Measurements from ENCODE around the gene CHST5.

The CHST5 gene

DNA sequence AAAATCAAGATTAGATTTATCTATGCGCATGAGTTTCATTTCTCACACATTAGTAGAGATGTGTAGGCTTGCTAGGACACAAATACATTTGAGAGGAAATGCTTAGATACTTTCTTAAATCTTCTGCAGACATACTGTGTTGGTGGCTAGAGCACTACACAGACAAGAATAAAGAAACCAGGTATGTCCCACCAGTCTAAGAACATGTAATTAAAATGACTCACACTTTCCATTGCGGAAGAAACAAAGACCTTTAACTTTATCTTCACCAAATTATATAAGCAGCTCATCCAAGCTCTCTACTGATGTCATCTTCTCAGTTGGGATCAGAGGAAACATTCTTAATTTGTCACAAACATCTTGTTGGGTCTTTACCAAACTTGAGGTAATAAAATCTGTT is 42.8 kb upstream of the CHST5 start:
- ATAC-seq (ENCODE audit: insufficient read depth, low read depth) (no peak), DNase-seq (no peak)
- H3K36me3 ChIP-seq (ENCODE audit: insufficient read depth, low read length) = peaks cover 64% of the 10 kb centered on the region
- H3K27me3 ChIP-seq (ENCODE audit: insufficient read depth, low read length, poor library complexity) = no peaks in the 10 kb centered on the region
- H3K4me2 ChIP-seq (ENCODE audit: insufficient read depth, low read length) = no peak overlapping the region
- no peak overlapping the region for H3K9ac ChIP-seq (ENCODE audit: low read depth, low read length)
- TF ChIP-seq, protein P1, sequence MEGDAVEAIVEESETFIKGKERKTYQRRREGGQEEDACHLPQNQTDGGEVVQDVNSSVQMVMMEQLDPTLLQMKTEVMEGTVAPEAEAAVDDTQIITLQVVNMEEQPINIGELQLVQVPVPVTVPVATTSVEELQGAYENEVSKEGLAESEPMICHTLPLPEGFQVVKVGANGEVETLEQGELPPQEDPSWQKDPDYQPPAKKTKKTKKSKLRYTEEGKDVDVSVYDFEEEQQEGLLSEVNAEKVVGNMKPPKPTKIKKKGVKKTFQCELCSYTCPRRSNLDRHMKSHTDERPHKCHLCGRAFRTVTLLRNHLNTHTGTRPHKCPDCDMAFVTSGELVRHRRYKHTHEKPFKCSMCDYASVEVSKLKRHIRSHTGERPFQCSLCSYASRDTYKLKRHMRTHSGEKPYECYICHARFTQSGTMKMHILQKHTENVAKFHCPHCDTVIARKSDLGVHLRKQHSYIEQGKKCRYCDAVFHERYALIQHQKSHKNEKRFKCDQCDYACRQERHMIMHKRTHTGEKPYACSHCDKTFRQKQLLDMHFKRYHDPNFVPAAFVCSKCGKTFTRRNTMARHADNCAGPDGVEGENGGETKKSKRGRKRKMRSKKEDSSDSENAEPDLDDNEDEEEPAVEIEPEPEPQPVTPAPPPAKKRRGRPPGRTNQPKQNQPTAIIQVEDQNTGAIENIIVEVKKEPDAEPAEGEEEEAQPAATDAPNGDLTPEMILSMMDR (IDR thresholded peaks at IDR 0.05; ENCODE audit: borderline replicate concordance, extremely low read depth, low read length, poor library complexity, severe bottlenecking) = no peak
- no peak for TF ChIP-seq EZH2 (IDR thresholded peaks at IDR 0.05; ENCODE audit: borderline replicate concordance, low read depth, low read length, severe bottlenecking)
- H4K20me1 ChIP-seq (ENCODE audit: insufficient read depth, low read length) = peaks cover 19% of the 10 kb centered on the region
- no peaks in the 10 kb centered on the region for H3K4me1 ChIP-seq (ENCODE audit: insufficient read depth, low read length)
- peaks cover 8% of the 10 kb centered on the region; the same call in 1 of the 2 replicates for H3K79me2 ChIP-seq (ENCODE audit: insufficient read depth, low read length)
- no peak overlapping the region for H3K27ac ChIP-seq (ENCODE audit: low read length)
- H3K4me3 ChIP-seq (ENCODE audit: low read depth in 1 of 2, low read length in 2 of 2) = no peak overlapping the region
- no peak overlapping the region for H2AFZ ChIP-seq (ENCODE audit: low read depth, low read length)
- H3K9me3 ChIP-seq (ENCODE audit: insufficient read depth, low read length, severe bottlenecking) = no peaks in the 10 kb centered on the region

DNA sequence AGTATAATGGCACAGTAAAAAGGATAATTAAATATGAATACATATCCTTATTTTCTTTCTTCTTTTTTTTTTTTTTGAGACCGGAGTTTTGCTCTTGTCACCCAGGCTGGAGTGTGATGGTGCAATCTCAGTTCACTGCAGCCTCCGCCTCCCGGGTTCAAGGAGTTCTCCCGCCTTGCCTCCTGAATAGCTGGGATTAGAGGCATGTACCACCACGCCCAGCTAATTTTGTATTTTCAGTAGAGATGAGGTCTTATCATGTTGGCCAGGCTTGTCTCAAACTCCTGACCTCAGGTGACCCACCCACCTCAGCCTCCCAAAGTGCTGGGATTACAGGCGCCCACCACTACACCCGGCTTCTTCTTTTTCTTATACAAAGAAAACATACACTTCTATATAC is 42.3 kb upstream of the CHST5 start:
- TF ChIP-seq, protein P1 (IDR thresholded peaks at IDR 0.05; ENCODE audit: borderline replicate concordance, extremely low read depth, low read length, poor library complexity, severe bottlenecking) = no peak
- no peaks in the 10 kb centered on the region for H3K27me3 ChIP-seq (ENCODE audit: insufficient read depth, low read length, poor library complexity)
- no peaks in the 10 kb centered on the region for H3K9me3 ChIP-seq (ENCODE audit: insufficient read depth, low read length, severe bottlenecking)
- DNase-seq (no peak), ATAC-seq (ENCODE audit: insufficient read depth, low read depth) (no peak)
- H3K4me2 ChIP-seq (ENCODE audit: insufficient read depth, low read length) = no peak overlapping the region
- H2AFZ ChIP-seq (ENCODE audit: low read depth, low read length) = no peak overlapping the region
- H3K9ac ChIP-seq (ENCODE audit: low read depth, low read length) = no peak overlapping the region
- no peaks in the 10 kb centered on the region for H3K4me1 ChIP-seq (ENCODE audit: insufficient read depth, low read length)
- no peak overlapping the region for H3K27ac ChIP-seq (ENCODE audit: low read length)
- peaks cover 69% of the 10 kb centered on the region for H3K36me3 ChIP-seq (ENCODE audit: insufficient read depth, low read length)
- H3K79me2 ChIP-seq (ENCODE audit: insufficient read depth, low read length) = peaks cover 8% of the 10 kb centered on the region; the same call in 1 of the 2 replicates
- H4K20me1 ChIP-seq (ENCODE audit: insufficient read depth, low read length) = peaks cover 20% of the 10 kb centered on the region
- H3K4me3 ChIP-seq (ENCODE audit: low read depth in 1 of 2, low read length in 2 of 2) = no peak overlapping the region

DNA sequence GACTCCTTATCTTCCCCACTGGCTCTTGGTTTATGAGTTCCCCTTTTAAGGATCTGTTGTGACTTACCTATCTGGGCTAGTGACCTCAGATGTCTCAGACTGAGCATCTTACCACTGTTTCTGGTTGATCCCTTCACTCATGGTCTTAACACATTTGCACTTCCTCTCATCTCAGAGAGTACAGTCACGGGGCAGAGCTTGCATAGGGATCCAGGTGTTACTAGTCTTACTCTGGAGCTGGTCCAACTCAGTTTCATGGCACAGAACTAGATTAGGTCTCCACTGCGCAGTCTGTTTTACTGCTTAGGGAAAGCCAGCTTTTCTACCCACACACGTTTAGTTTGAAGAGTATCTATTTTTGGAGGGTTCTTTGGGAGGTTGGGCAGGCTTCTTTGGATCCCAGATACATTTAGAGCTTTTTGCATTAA is 40.5 kb upstream of the CHST5 start:
- no peak for ATAC-seq (ENCODE audit: insufficient read depth, low read depth)
- Histone ChIP-seq H3K4me2 (ENCODE audit: insufficient read depth, low read length) (no peak overlapping the region), H3K27ac (ENCODE audit: low read length) (no peak overlapping the region)

More for the DNA sequence above, 40.5 kb upstream of the CHST5 start:
- no peaks in the 10 kb centered on the region for H3K9me3 ChIP-seq (ENCODE audit: insufficient read depth, low read length, severe bottlenecking)
- no peak overlapping the region for H3K9ac ChIP-seq (ENCODE audit: low read depth, low read length)
- H2AFZ ChIP-seq (ENCODE audit: low read depth, low read length) = no peak overlapping the region
- peaks cover 87% of the 10 kb centered on the region for H3K36me3 ChIP-seq (ENCODE audit: insufficient read depth, low read length)
- no peaks in the 10 kb centered on the region for H3K27me3 ChIP-seq (ENCODE audit: insufficient read depth, low read length, poor library complexity)
- no peak for DNase-seq
- no peak overlapping the region for H3K4me3 ChIP-seq (ENCODE audit: low read depth in 1 of 2, low read length in 2 of 2)
- no peak for TF ChIP-seq EZH2 (IDR thresholded peaks at IDR 0.05; ENCODE audit: borderline replicate concordance, low read depth, low read length, severe bottlenecking)
- TF ChIP-seq, protein P1 (IDR thresholded peaks at IDR 0.05; ENCODE audit: borderline replicate concordance, extremely low read depth, low read length, poor library complexity, severe bottlenecking) = no peak
- H3K79me2 ChIP-seq (ENCODE audit: insufficient read depth, low read length) = peaks cover 17% of the 10 kb centered on the region; the same call in 1 of the 2 replicates
- H4K20me1 ChIP-seq (ENCODE audit: insufficient read depth, low read length) = peaks cover 30% of the 10 kb centered on the region
- H3K4me1 ChIP-seq (ENCODE audit: insufficient read depth, low read length) = no peaks in the 10 kb centered on the region
